MM.1S (cell line): ENCODE measurements around the gene ZC2HC1C.

Experiments
- DNase-seq: peaks from one replicate; pipeline ENCODE4 v3.0.0-alpha.2; 2015
- H2AFZ ChIP-seq: fragments of 300-600 bp; sonication (generic); 2 replicates; pipeline ENCODE4 v1.6.0; 2016; ENCODE audit warnings: antibody characterized with exemption, low read length
- H3F3A ChIP-seq: fragments of 300-600 bp; sonication (generic); 2 replicates; pipeline ENCODE4 v1.6.1; 2016; ENCODE audit warnings: mild to moderate bottlenecking, antibody characterized with exemption, low read length, moderate library complexity, mixed read lengths; ENCODE audit not compliant: insufficient read depth
- H3K27ac ChIP-seq: fragments of 300-600 bp; sonication (generic); 2 replicates; pipeline ENCODE4 v1.5.1; 2016; ENCODE audit warnings: mild to moderate bottlenecking, low read length
- H3K27me3 ChIP-seq: fragments of 300-600 bp; sonication (generic); replicated peaks from 2 replicates; pipeline ENCODE4 v1.6.0; 2016; ENCODE audit warnings: low read length; ENCODE audit not compliant: insufficient read depth
- H3K36me3 ChIP-seq: fragments of 300-600 bp; sonication (generic); replicated peaks from 2 replicates; pipeline ENCODE4 v1.6.1; 2016; ENCODE audit warnings: mild to moderate bottlenecking, low read length, mixed read lengths; ENCODE audit not compliant: insufficient read depth
- H3K4me1 ChIP-seq: fragments of 300-600 bp; sonication (generic); 2 replicates; pipeline ENCODE4 v1.6.1; 2016; ENCODE audit warnings: low read length, mixed read lengths
- H3K4me2 ChIP-seq: fragments of 300-600 bp; sonication (generic); 2 replicates; pipeline ENCODE4 v1.6.0; 2016; ENCODE audit warnings: low read depth, low read length
- H3K4me3 ChIP-seq: fragments of 300-600 bp; sonication (generic); 2 replicates; pipeline ENCODE4 v1.5.1; 2016; ENCODE audit warnings: low read length, mixed read lengths
- H3K79me2 ChIP-seq: fragments of 300-600 bp; sonication (generic); 2 replicates; pipeline ENCODE4 v1.6.1; 2016; ENCODE audit warnings: mixed run types, low read length, mixed read lengths
- H3K9ac ChIP-seq: fragments of 300-600 bp; sonication (generic); 2 replicates; pipeline ENCODE4 v1.6.1; 2016; ENCODE audit warnings: low read length, mixed read lengths
- H3K9me2 ChIP-seq: fragments of 300-600 bp; sonication (generic); replicated peaks from 2 replicates; pipeline ENCODE4 v1.6.1; 2016; ENCODE audit warnings: mild to moderate bottlenecking, low read length, mixed read lengths; ENCODE audit not compliant: insufficient read depth
- H3K9me3 ChIP-seq: fragments of 300-600 bp; sonication (generic); replicated peaks from 2 replicates; pipeline ENCODE4 v1.6.1; 2016; ENCODE audit warnings: mild to moderate bottlenecking, low read length, mixed read lengths; ENCODE audit not compliant: insufficient read depth
- H4K20me1 ChIP-seq: fragments of 300-600 bp; sonication (generic); 2 replicates; pipeline ENCODE4 v1.6.1; 2016; ENCODE audit warnings: mild to moderate bottlenecking, low read length, moderate library complexity, mixed read lengths; ENCODE audit not compliant: insufficient read depth
- CTCF ChIP-seq: fragments of 300-600 bp; sonication (generic); IDR thresholded peaks from 2 replicates; pipeline ENCODE4 v1.5.1; 2016; ENCODE audit warnings: antibody characterized with exemption, low read length, mixed read lengths
- EZH2 ChIP-seq: fragments of 300-600 bp; sonication (generic); optimal IDR thresholded peaks from 2 replicates; pipeline ENCODE3; 2017; ENCODE audit warnings: low read depth, mild to moderate bottlenecking, antibody characterized with exemption, low read length, mixed read lengths
- EZH2phosphoT487 ChIP-seq: fragments of 300-600 bp; sonication (generic); IDR thresholded peaks from 2 replicates; pipeline ENCODE4 v1.6.1; 2018; ENCODE audit warnings: antibody characterized with exemption, low read length

Gene ZC2HC1C

GRCh38 chr14:75048101-75048500, 21.3 kb upstream of the ZC2HC1C start:
- Histone ChIP-seq H3K4me3 (no peak overlapping the region), H3K27ac (no peak overlapping the region), H3K4me2 (no peak overlapping the region), H3K9me2 (no peaks in the 10 kb centered on the region), H3K79me2 (no peaks in the 10 kb centered on the region), H3F3A (peaks cover 3% of the 10 kb centered on the region; the same call in 1 of the 2 replicates), H3K9me3 (no peaks in the 10 kb centered on the region), H3K36me3 (no peaks in the 10 kb centered on the region), H3K27me3 (no peaks in the 10 kb centered on the region), H4K20me1 (no peaks in the 10 kb centered on the region), H3K4me1 (no peaks in the 10 kb centered on the region), H3K9ac (no peak overlapping the region), H2AFZ (no peak overlapping the region)
- no peak for DNase-seq
- no peak for TF ChIP-seq EZH2phosphoT487
- no peak for TF ChIP-seq CTCF
- TF ChIP-seq EZH2: no peak

GRCh38 chr14:75049136-75049535, 20.3 kb upstream of the ZC2HC1C start:
- Histone ChIP-seq H3K4me1 (no peaks in the 10 kb centered on the region), H3K9me3 (no peaks in the 10 kb centered on the region), H3K27me3 (no peaks in the 10 kb centered on the region), H3K4me3 (no peak overlapping the region), H3K27ac (no peak overlapping the region), H3K9ac (no peak overlapping the region), H3K79me2 (no peaks in the 10 kb centered on the region), H3K36me3 (no peaks in the 10 kb centered on the region), H3F3A (peaks cover 3% of the 10 kb centered on the region; the same call in 1 of the 2 replicates), H3K9me2 (no peaks in the 10 kb centered on the region), H2AFZ (no peak overlapping the region), H4K20me1 (no peaks in the 10 kb centered on the region), H3K4me2 (no peak overlapping the region)
- DNase-seq: no peak
- TF ChIP-seq CTCF (no peak), EZH2 (no peak), EZH2phosphoT487 (no peak)

- Histone ChIP-seq H2AFZ (no peak overlapping the region), H3K27me3 (no peaks in the 10 kb centered on the region), H3K9me2 (no peaks in the 10 kb centered on the region), H3K9me3 (no peaks in the 10 kb centered on the region), H3F3A (peaks cover 3% of the 10 kb centered on the region; the same call in 1 of the 2 replicates), H3K36me3 (no peaks in the 10 kb centered on the region), H3K4me3 (no peak overlapping the region), H3K27ac (no peak overlapping the region), H3K4me1 (no peaks in the 10 kb centered on the region), H4K20me1 (no peaks in the 10 kb centered on the region), H3K79me2 (no peaks in the 10 kb centered on the region), H3K4me2 (no peak overlapping the region), H3K9ac (no peak overlapping the region)
- DNase-seq: no peak
- TF ChIP-seq EZH2phosphoT487 (no peak), EZH2 (no peak), CTCF (no peak)
Measured at GRCh38 chr14:75049731-75050201, 19.7 kb upstream of the ZC2HC1C start.
